GM10266 (cell line): ENCODE data around the gene GPR84.
"Not testable (repeated sequence)": the region's sequence is repeated elsewhere in the genome, so short reads cannot be mapped to it uniquely, and the experiment has no call there.

Experiments used
- DNase-seq: peaks from one replicate; pipeline ENCODE4 v3.0.0; 2012; ENCODE audit errors: extremely low spot score
- TF ChIP-seq, protein P1 (sequence below): IDR thresholded peaks from 2 replicates; pipeline ENCODE4 v1.5.1; 2012; ENCODE audit warnings: mild to moderate bottlenecking, low read depth; ENCODE audit not compliant: control insufficient read depth, insufficient read depth; ENCODE audit errors: missing control alignments

Gene GPR84

DNA sequence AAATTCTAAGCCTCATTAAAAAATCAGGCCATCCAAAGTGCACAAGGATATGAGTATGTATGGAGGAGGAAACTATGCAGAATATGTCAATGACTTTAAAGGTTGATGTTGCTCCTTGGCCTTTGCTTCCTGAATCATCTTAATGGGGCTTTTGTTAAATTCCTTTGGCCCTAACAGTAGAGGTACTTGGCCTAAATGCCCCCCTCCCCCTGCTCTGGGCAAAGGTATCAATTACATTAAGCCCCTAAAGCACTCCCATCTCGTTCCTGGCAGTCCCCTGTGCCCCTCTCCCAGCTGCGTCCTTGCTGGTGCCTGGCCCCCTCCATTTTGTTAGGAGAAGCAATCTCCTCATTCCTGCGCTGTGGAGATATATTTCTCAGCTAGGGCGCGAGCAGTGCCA lies 34.5 kb downstream of the GPR84 start:
- no peak for DNase-seq
- TF ChIP-seq, protein P1, sequence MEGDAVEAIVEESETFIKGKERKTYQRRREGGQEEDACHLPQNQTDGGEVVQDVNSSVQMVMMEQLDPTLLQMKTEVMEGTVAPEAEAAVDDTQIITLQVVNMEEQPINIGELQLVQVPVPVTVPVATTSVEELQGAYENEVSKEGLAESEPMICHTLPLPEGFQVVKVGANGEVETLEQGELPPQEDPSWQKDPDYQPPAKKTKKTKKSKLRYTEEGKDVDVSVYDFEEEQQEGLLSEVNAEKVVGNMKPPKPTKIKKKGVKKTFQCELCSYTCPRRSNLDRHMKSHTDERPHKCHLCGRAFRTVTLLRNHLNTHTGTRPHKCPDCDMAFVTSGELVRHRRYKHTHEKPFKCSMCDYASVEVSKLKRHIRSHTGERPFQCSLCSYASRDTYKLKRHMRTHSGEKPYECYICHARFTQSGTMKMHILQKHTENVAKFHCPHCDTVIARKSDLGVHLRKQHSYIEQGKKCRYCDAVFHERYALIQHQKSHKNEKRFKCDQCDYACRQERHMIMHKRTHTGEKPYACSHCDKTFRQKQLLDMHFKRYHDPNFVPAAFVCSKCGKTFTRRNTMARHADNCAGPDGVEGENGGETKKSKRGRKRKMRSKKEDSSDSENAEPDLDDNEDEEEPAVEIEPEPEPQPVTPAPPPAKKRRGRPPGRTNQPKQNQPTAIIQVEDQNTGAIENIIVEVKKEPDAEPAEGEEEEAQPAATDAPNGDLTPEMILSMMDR = no peak

- DNase-seq = no peak
- TF ChIP-seq, protein P1 = no peak
Observed at GRCh38 chr12:54328595-54329337, 35.5 kb downstream of the GPR84 start.

DNA sequence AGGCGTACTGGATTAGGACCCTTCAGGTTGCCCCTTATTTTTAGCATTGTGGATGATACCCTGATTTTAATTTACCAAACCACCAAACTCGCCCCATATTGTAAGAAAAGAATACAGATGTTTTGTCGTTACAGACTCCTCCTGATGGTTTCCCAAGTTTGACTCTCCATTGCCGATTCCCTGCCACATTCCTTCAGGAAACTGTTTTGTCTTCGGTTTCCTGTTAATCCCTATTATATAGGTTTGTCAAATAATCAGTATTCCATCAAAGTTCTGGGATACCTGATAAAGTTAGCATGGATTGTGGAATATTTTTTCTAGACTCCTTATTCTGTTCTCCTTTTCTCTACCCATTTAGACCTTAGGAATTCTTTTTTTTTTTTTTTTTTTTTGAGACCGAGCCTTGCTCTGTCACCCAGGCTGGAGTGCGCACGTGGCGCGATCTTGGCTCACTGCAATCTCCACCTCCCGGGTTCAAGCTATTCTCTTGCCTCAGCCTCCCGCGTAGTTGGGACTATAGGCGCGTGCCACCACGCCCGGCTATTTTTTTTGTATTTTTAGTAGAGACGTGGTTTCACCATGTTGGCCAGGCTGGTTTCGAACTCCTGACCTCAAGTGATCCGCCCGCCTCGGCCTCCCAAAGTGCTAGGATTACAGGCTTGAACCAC lies 38.7 kb downstream of the GPR84 start:
- not testable (repeated sequence) for DNase-seq

GRCh38 chr12:54324617-54325441 lies 39.5 kb downstream of the GPR84 start, which contains the start of gene COPZ1:
COPZ1 (plus strand) TSS chr12:54325131; CDS start chr12:54325164, 33 bp downstream.
- TF ChIP-seq, protein P1 = peak; percentile 86
- peak; percentile 88 for DNase-seq

GRCh38 chr12:54321363-54321762 lies 42.9 kb downstream of the GPR84 start:
- no peak for DNase-seq
- TF ChIP-seq, protein P1 = no peak
